HL-60 (cell line): ENCODE results near the gene GRXCR2.

ENCODE experiments used
- GABPA ChIP-seq: IDR thresholded peaks from 2 replicates; pipeline ENCODE4 v1.6.1; 2012; ENCODE audit warnings: low read depth
- POLR2AphosphoS5 ChIP-seq: IDR thresholded peaks from 2 replicates; pipeline ENCODE4 v1.6.1; 2012; ENCODE audit warnings: low read depth
- TF ChIP-seq, protein P1 (sequence below): IDR thresholded peaks from 2 replicates; pipeline ENCODE4 v1.6.1; 2012; ENCODE audit warnings: low read depth; ENCODE audit not compliant: insufficient replicate concordance
- TF ChIP-seq, protein P2 (sequence below): IDR thresholded peaks from one replicate; pipeline ENCODE4 v1.5.1; 2011; ENCODE audit warnings: low read length, control low read depth, inconsistent platforms; ENCODE audit not compliant: insufficient read depth

DNA sequence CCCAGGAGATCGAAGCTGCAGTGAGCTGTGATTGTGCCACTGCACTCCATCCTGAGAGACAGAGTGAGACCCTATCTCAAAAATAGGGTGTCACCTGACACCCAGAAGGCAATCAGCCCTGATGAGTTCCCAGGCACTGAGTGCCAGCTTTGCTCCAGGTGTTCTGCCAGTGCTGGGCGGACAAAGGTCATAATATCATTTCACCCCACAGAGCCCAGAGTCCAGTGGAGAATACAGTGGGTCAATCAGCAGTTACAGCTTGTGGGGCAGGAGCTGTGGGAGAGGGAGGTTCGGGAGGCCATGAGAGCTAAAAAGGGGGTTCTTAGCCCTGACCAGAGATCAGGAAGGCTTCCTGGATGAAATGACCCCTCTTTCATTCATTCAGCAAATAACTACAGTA, 39.2 kb upstream of the GRXCR2 start:
- TF ChIP-seq, protein P1, sequence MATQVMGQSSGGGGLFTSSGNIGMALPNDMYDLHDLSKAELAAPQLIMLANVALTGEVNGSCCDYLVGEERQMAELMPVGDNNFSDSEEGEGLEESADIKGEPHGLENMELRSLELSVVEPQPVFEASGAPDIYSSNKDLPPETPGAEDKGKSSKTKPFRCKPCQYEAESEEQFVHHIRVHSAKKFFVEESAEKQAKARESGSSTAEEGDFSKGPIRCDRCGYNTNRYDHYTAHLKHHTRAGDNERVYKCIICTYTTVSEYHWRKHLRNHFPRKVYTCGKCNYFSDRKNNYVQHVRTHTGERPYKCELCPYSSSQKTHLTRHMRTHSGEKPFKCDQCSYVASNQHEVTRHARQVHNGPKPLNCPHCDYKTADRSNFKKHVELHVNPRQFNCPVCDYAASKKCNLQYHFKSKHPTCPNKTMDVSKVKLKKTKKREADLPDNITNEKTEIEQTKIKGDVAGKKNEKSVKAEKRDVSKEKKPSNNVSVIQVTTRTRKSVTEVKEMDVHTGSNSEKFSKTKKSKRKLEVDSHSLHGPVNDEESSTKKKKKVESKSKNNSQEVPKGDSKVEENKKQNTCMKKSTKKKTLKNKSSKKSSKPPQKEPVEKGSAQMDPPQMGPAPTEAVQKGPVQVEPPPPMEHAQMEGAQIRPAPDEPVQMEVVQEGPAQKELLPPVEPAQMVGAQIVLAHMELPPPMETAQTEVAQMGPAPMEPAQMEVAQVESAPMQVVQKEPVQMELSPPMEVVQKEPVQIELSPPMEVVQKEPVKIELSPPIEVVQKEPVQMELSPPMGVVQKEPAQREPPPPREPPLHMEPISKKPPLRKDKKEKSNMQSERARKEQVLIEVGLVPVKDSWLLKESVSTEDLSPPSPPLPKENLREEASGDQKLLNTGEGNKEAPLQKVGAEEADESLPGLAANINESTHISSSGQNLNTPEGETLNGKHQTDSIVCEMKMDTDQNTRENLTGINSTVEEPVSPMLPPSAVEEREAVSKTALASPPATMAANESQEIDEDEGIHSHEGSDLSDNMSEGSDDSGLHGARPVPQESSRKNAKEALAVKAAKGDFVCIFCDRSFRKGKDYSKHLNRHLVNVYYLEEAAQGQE: no peak
- TF ChIP-seq, protein P2, sequence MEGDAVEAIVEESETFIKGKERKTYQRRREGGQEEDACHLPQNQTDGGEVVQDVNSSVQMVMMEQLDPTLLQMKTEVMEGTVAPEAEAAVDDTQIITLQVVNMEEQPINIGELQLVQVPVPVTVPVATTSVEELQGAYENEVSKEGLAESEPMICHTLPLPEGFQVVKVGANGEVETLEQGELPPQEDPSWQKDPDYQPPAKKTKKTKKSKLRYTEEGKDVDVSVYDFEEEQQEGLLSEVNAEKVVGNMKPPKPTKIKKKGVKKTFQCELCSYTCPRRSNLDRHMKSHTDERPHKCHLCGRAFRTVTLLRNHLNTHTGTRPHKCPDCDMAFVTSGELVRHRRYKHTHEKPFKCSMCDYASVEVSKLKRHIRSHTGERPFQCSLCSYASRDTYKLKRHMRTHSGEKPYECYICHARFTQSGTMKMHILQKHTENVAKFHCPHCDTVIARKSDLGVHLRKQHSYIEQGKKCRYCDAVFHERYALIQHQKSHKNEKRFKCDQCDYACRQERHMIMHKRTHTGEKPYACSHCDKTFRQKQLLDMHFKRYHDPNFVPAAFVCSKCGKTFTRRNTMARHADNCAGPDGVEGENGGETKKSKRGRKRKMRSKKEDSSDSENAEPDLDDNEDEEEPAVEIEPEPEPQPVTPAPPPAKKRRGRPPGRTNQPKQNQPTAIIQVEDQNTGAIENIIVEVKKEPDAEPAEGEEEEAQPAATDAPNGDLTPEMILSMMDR: no peak
- TF ChIP-seq POLR2AphosphoS5 (no peak), GABPA (no peak)
